ENCODE measurements around the gene FAM3A. TPM values are rescaled to one million over a fixed set of nuclear protein-coding genes. Genes with fewer than 3 reads are reported as not detected.
"Not testable (repeated sequence)": the region's sequence is repeated elsewhere in the genome, so short reads cannot be mapped to it uniquely, and the experiment has no call there.

FAM3A gene
- total RNA-seq, 1 experiment from 2014 or later: 35.8 TPM

GRCh38 chrX:154502098-154502497 is 13.9 kb downstream of the FAM3A start:
- no peak for TF ChIP-seq EZH2 (IDR thresholded peaks at IDR 0.05; ENCODE audit: borderline replicate concordance, low read depth, low read length, poor library complexity, severe bottlenecking)
- TF ChIP-seq CTCF (conservative IDR thresholded peaks at IDR 0.05; ENCODE audit: low read depth, low read length): no peak
- Histone ChIP-seq H3K27me3 (replicated peaks; ENCODE audit: insufficient read depth, low read depth, low read length, poor library complexity) (no peaks in the 10 kb centered on the region), H3K4me1 (ENCODE audit: insufficient read depth, low read length, poor library complexity, severe bottlenecking) (no peaks in the 10 kb centered on the region), H3K36me3 (ENCODE audit: insufficient read depth, low read length, poor library complexity, severe bottlenecking) (no peaks in the 10 kb centered on the region), H3K9me3 (ENCODE audit: low read depth, low read length, poor library complexity, severe bottlenecking) (no peaks in the 10 kb centered on the region), H3K4me3 (ENCODE audit: low read depth, low read length, poor library complexity, severe bottlenecking) (no peak overlapping the region), H3K27ac (ENCODE audit: low read depth, low read length, poor library complexity, severe bottlenecking) (no peak overlapping the region)
- CTCF ChIA-PET: no interaction called here
- POLR2A ChIA-PET (ENCODE audit: low non-redundant PET): no interaction called here
- intact Hi-C loops (cut with micrococcal nuclease; ENCODE audit: unreplicated experiment): no loop called here
- no TSS peak for BruUV-seq (replicated peaks)
- DNase-seq (ENCODE audit: low spot score): no peak

- H3K27ac ChIP-seq (ENCODE audit: low read depth, low read length, poor library complexity, severe bottlenecking); H3K9me3 ChIP-seq (ENCODE audit: low read depth, low read length, poor library complexity, severe bottlenecking); H3K4me1 ChIP-seq (ENCODE audit: insufficient read depth, low read length, poor library complexity, severe bottlenecking); H3K36me3 ChIP-seq (ENCODE audit: insufficient read depth, low read length, poor library complexity, severe bottlenecking); H3K4me3 ChIP-seq (ENCODE audit: low read depth, low read length, poor library complexity, severe bottlenecking); DNase-seq (ENCODE audit: low spot score); intact Hi-C loops (cut with micrococcal nuclease; ENCODE audit: unreplicated experiment); H3K27me3 ChIP-seq (replicated peaks; ENCODE audit: insufficient read depth, low read depth, low read length, poor library complexity); CTCF ChIA-PET; BruUV-seq (replicated peaks); POLR2A ChIA-PET (ENCODE audit: low non-redundant PET): not testable (repeated sequence)
These were observed 14.6 kb downstream of the FAM3A start for GRCh38 chrX:154501423-154501822.

GRCh38 chrX:154496591-154497137 is 19.4 kb downstream of the FAM3A start:
- H3K36me3 ChIP-seq (ENCODE audit: insufficient read depth, low read length, poor library complexity, severe bottlenecking); POLR2A ChIA-PET (ENCODE audit: low non-redundant PET); DNase-seq (ENCODE audit: low spot score); intact Hi-C loops (cut with micrococcal nuclease; ENCODE audit: unreplicated experiment); CTCF ChIA-PET; H3K9me3 ChIP-seq (ENCODE audit: low read depth, low read length, poor library complexity, severe bottlenecking); H3K4me1 ChIP-seq (ENCODE audit: insufficient read depth, low read length, poor library complexity, severe bottlenecking); H3K27me3 ChIP-seq (replicated peaks; ENCODE audit: insufficient read depth, low read depth, low read length, poor library complexity); BruUV-seq (replicated peaks); H3K27ac ChIP-seq (ENCODE audit: low read depth, low read length, poor library complexity, severe bottlenecking); H3K4me3 ChIP-seq (ENCODE audit: low read depth, low read length, poor library complexity, severe bottlenecking): not testable (repeated sequence)

- BruUV-seq (replicated peaks): no TSS peak
- intact Hi-C loops (cut with micrococcal nuclease; ENCODE audit: unreplicated experiment): no loop called here
- POLR2A ChIA-PET (ENCODE audit: low non-redundant PET): interaction anchor here (0.5 kb wide), 1 partner anchor 42 kb away, joined by 3 read pairs; no protein-coding TSS in a partner anchor
- no peaks in the 10 kb centered on the region for H3K9me3 ChIP-seq (ENCODE audit: low read depth, low read length, poor library complexity, severe bottlenecking)
- no peaks in the 10 kb centered on the region for H3K4me1 ChIP-seq (ENCODE audit: insufficient read depth, low read length, poor library complexity, severe bottlenecking)
- H3K27me3 ChIP-seq (replicated peaks; ENCODE audit: insufficient read depth, low read depth, low read length, poor library complexity): no peaks in the 10 kb centered on the region
- no peak overlapping the region for H3K27ac ChIP-seq (ENCODE audit: low read depth, low read length, poor library complexity, severe bottlenecking)
- no peaks in the 10 kb centered on the region for H3K36me3 ChIP-seq (ENCODE audit: insufficient read depth, low read length, poor library complexity, severe bottlenecking)
- no peak overlapping the region for H3K4me3 ChIP-seq (ENCODE audit: low read depth, low read length, poor library complexity, severe bottlenecking)
- CTCF ChIA-PET: no interaction called here
- no peak for DNase-seq (ENCODE audit: low spot score)
- no peak for TF ChIP-seq CTCF (conservative IDR thresholded peaks at IDR 0.05; ENCODE audit: low read depth, low read length)
- no peak for TF ChIP-seq EZH2 (IDR thresholded peaks at IDR 0.05; ENCODE audit: borderline replicate concordance, low read depth, low read length, poor library complexity, severe bottlenecking)
These were observed 20.5 kb downstream of the FAM3A start for GRCh38 chrX:154495472-154495922.

All from A673 (cell line).